CD4-positive, alpha-beta T cell (primary cell): ENCODE data around the gene TXNDC15. TPM values are rescaled to one million over a fixed set of nuclear protein-coding genes. Genes with fewer than 3 reads are reported as not detected.
A peak's percentile ranks its signal among the peaks of the same experiment; 100 is the strongest.
"Not testable (repeated sequence)": the region's sequence is repeated elsewhere in the genome, so short reads cannot be mapped to it uniquely, and the experiment has no call there.

Source experiments
- ATAC-seq: fragments of 200-7000 bp; cut with Tn5 transposase; one replicate; pipeline ENCODE4 v1.10.0; 2022; ENCODE audit warnings: mild to moderate bottlenecking; ENCODE audit not compliant: poor library complexity
- CTCF ChIA-PET: fragments of 350-600 bp; sonication (Branson Sonifier 250); formaldehyde crosslinking; loops from one replicate; lab custom pipeline; 2021; ENCODE audit warnings: antibody characterized with exemption, inconsistent platforms; lab: Charles Lee
- POLR2A ChIA-PET: fragments of 350-600 bp; sonication (Branson Sonifier 250); formaldehyde crosslinking; loops from one replicate; lab custom pipeline; 2021; ENCODE audit warnings: antibody characterized with exemption, inconsistent platforms; lab: Charles Lee
- DNase-seq, 14 experiments: peaks; one replicate each; pipeline ENCODE4 v3.0.0-alpha.2; 2013 to 2020; ENCODE audit warnings: mixed read lengths in 2 of 14
- H3K27ac ChIP-seq, 2 donors: one replicate each; pipeline versions ENCODE4 v1.5.1 to v1.7.0; 2013; ENCODE audit warnings: low read length in 2 of 2, low read depth in 1 of 2, mild to moderate bottlenecking in 1 of 2
- H3K27me3 ChIP-seq, 2 experiments: 1 replicate in 1 of 2; 2 replicates in 1 of 2; pipeline versions ENCODE4 v1.6.1 to v1.7.0; 2013; ENCODE audit warnings: low read length in 2 of 2, control low read depth in 1 of 2, mild to moderate bottlenecking in 1 of 2, moderate library complexity in 1 of 2; ENCODE audit not compliant: insufficient read depth in 2 of 2, control insufficient read depth in 1 of 2
- H3K36me3 ChIP-seq: one replicate; pipeline ENCODE4 v1.6.1; 2013; ENCODE audit warnings: low read length, control low read depth; ENCODE audit not compliant: insufficient read depth
- H3K4me1 ChIP-seq: one replicate; pipeline ENCODE4 v1.6.1; 2013; ENCODE audit warnings: low read length, control low read depth; ENCODE audit not compliant: insufficient read depth
- H3K4me3 ChIP-seq: one replicate; pipeline ENCODE4 v1.5.1; 2013; ENCODE audit warnings: mild to moderate bottlenecking, low read length, moderate library complexity
- H3K9me3 ChIP-seq, 2 experiments: 1 replicate in 1 of 2; 2 replicates in 1 of 2; pipeline versions ENCODE4 v1.6.1 to v1.7.0; 2013; ENCODE audit warnings: low read length in 2 of 2, mild to moderate bottlenecking in 2 of 2, control low read depth in 1 of 2, moderate library complexity in 1 of 2; ENCODE audit not compliant: control insufficient read depth in 1 of 2, insufficient read depth in 1 of 2
- H3K27ac Mint-ChIP-seq: one replicate; pipeline ENCODE4 v1.8.0; 2020; ENCODE audit warnings: mixed read lengths
- H3K27me3 Mint-ChIP-seq: one replicate; pipeline ENCODE4 v1.8.0; 2021; ENCODE audit warnings: mixed read lengths
- H3K36me3 Mint-ChIP-seq: one replicate; pipeline ENCODE4 v1.8.0; 2021; ENCODE audit warnings: low read depth, mixed read lengths
- H3K4me1 Mint-ChIP-seq: one replicate; pipeline ENCODE4 v1.8.0; 2021; ENCODE audit warnings: low read depth, mixed read lengths
- H3K4me3 Mint-ChIP-seq: one replicate; pipeline ENCODE4 v1.8.0; 2020; ENCODE audit warnings: mild to moderate bottlenecking, mixed read lengths
- H3K9me3 Mint-ChIP-seq: one replicate; pipeline ENCODE4 v1.8.0; 2020; ENCODE audit warnings: mixed read lengths
- intact Hi-C, 2 experiments: fragments of 100-400 bp; cut with DNase I in 1 of 2; cut with micrococcal nuclease in 1 of 2; formaldehyde crosslinking; loops; one replicate each; pipeline versions ENCODE4 v1.15.1 to v1.9.0; 2023 to 2025; cut with DNase I, micrococcal nuclease
- total RNA-seq, 174 experiments: library from RNA in 2 of 174; stranded (reverse) in 2 of 174; gene quantifications; one replicate each; pipeline ENCODE4 v1.2.3 and lab custom pipeline; 2021 to 2026
- TF ChIP-seq, protein P1 (sequence below): fragments of 200-600 bp; IDR thresholded peaks from one replicate; pipeline ENCODE4 v1.8.0; 2022; ENCODE audit warnings: antibody characterized with exemption, mild to moderate bottlenecking

The TXNDC15 gene
- total RNA-seq, 2 experiments from 2014 or later = 19.6 to 20.0 TPM

DNA sequence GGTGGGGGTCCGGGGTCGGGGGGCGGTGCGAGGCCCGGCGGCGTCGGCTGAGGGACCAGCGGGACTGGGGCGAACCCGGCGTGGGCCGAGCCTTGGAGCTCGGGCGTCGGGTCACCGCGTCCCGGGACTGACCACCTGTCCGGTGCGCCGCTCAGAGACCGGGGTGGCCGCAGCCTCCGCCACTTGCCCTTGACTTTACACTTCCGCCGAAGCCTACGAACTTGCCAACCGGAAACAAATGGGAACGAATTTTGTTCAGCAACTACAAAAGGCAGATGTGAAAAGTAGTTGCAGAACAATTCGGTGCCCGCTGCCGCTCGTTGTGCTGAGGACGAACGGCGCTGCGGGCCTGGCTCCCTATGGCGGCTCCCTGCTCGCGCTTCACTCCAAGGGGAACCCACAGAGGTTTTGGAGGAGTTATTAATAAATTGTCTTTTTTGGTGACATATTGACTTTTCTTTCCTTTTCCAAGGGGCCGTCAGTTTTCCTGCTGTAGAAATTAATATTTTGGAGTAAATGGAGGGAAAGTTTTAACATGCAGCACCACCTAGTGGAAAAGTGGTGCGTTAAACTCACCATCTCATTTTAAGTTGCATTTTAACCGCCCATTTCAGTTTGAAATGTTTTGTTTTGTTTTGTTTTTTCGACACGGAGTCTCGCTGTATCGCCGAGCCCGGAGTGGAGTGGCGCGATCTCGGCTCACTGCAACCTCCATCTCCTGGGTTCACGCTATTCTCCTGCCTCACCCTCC is 31.2 kb downstream of the TXNDC15 start:
- peaks cover 2% of the 10 kb centered on the region for H3K36me3 ChIP-seq
- Mint-ChIP-seq H3K4me1 (peaks cover 15% of the 10 kb centered on the region), H3K27me3 (no peaks in the 10 kb centered on the region), H3K36me3 (peaks cover 20% of the 10 kb centered on the region), H3K27ac (peak overlapping the region; percentile 95), H3K4me3 (peak overlapping the region; percentile 99), H3K9me3 (no peaks in the 10 kb centered on the region)
- ChIA-PET POLR2A (interaction anchor here (0.9 to 2.8 kb wide), 12 partner anchors 11 to 900 kb away, joined by 3 to 58 read pairs (median 14); partner anchors contain the start of genes C5orf24, CAMLG, DDX46 and JADE2), CTCF (interaction anchor here (0.8 to 3.0 kb wide), 17 partner anchors 10 to 169 kb away, joined by 3 to 25 read pairs (median 5); partner anchors contain the start of genes C5orf24, CAMLG, DDX46 and TXNDC15)
- ATAC-seq = peak; percentile 43
- H3K4me3 ChIP-seq = peak overlapping the region; percentile 87
- intact Hi-C loops = loop anchor here (1.0 to 10.0 kb wide), 9 partner anchors 31 to 941 kb away; partner anchors contain the start of genes C5orf15 (in 1 of the 2), CAMLG (in 1 of the 2), JADE2 (in 1 of the 2) and SEC24A (in 1 of the 2)
- H3K27me3 ChIP-seq = no peaks in the 10 kb centered on the region
- TF ChIP-seq, protein P1, sequence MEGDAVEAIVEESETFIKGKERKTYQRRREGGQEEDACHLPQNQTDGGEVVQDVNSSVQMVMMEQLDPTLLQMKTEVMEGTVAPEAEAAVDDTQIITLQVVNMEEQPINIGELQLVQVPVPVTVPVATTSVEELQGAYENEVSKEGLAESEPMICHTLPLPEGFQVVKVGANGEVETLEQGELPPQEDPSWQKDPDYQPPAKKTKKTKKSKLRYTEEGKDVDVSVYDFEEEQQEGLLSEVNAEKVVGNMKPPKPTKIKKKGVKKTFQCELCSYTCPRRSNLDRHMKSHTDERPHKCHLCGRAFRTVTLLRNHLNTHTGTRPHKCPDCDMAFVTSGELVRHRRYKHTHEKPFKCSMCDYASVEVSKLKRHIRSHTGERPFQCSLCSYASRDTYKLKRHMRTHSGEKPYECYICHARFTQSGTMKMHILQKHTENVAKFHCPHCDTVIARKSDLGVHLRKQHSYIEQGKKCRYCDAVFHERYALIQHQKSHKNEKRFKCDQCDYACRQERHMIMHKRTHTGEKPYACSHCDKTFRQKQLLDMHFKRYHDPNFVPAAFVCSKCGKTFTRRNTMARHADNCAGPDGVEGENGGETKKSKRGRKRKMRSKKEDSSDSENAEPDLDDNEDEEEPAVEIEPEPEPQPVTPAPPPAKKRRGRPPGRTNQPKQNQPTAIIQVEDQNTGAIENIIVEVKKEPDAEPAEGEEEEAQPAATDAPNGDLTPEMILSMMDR = peak; percentile 81
- peak; percentile 33 to 84 (median 57) for DNase-seq
- peak overlapping the region; percentile 83 to 85 for H3K27ac ChIP-seq
- no peaks in the 10 kb centered on the region for H3K9me3 ChIP-seq
- H3K4me1 ChIP-seq = peaks cover 22% of the 10 kb centered on the region

DNA sequence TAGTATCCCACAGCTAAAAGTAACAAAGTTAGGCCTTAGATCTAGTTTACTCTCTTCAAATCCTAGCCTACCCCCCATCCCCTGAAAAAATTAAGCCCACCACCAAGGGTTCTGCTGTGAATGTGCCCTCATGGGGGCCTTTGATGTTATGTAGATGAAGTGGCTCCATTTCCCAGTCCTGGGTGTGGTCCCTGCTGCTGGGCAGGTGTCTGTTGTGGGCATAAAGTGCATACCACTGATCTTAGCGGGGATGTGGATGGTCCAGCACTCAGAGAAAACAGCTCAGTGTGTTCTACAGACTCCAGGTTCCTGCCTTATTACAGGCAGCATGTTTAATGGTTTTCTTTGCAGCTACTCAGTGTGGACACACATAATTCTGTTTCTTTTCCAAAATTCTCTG is 32.6 kb downstream of the TXNDC15 start:
- ChIA-PET CTCF (interaction anchor here (0.7 to 3.0 kb wide), 2 partner anchors 148 to 168 kb away, joined by 4 to 25 read pairs; partner anchors contain the start of genes CAMLG and DDX46), POLR2A (interaction anchor here (0.6 to 2.6 kb wide), 4 partner anchors 33 to 730 kb away, joined by 3 to 14 read pairs (median 4); partner anchors contain the start of genes SKP1 and TXNDC15)
- intact Hi-C loops = loop anchor here in 1 of 2 experiments (5.0 to 10.0 kb wide), 4 partner anchors 260 to 942 kb away; partner anchors contain the start of genes C5orf15, JADE2, SEC24A and UBE2B
- Histone ChIP-seq H3K36me3 (peaks cover 12% of the 10 kb centered on the region), H3K4me1 (peaks cover 22% of the 10 kb centered on the region), H3K9me3 (no peaks in the 10 kb centered on the region), H3K4me3 (no peak overlapping the region), H3K27ac (peak overlapping the region in 1 of 2 donors; percentile 37), H3K27me3 (no peaks in the 10 kb centered on the region)
- peak in 1 of 14 experiments; percentile 5 for DNase-seq
- Mint-ChIP-seq H3K36me3 (peaks cover 17% of the 10 kb centered on the region), H3K27me3 (no peaks in the 10 kb centered on the region), H3K4me1 (peaks cover 15% of the 10 kb centered on the region), H3K27ac (peak overlapping the region; percentile 95), H3K4me3 (peak overlapping the region; percentile 79), H3K9me3 (no peaks in the 10 kb centered on the region)
- TF ChIP-seq, protein P1 = no peak
- no peak for ATAC-seq

DNA sequence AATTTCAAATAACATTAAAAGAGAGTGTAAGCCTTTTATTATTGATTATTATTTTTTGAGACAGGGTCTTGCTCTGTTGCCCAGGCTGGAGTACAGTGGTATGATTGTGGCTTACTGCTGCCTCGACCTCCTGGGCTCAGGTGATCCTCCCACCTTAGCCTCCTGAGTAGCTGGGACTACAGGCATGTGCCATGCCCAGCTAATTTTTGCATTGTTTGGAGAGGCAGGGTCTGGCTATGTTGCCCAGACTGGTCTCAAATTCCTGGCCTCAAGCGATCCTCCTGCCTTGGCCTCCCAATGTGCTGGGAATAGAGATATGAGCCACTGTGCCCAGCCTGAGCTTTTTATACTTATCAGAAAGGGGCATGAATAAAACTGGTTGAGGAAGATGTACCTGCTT is 36.6 kb downstream of the TXNDC15 start:
- H3K4me1 Mint-ChIP-seq, POLR2A ChIA-PET, H3K27ac Mint-ChIP-seq, H3K27me3 Mint-ChIP-seq, H3K4me3 ChIP-seq, H3K27me3 ChIP-seq, H3K4me3 Mint-ChIP-seq, ATAC-seq, H3K9me3 Mint-ChIP-seq, DNase-seq, H3K9me3 ChIP-seq, intact Hi-C loops, CTCF ChIA-PET, H3K27ac ChIP-seq: not testable (repeated sequence)
- Histone ChIP-seq H3K4me1 (peaks cover 12% of the 10 kb centered on the region), H3K36me3 (peaks cover 30% of the 10 kb centered on the region)
- H3K36me3 Mint-ChIP-seq = peaks cover 15% of the 10 kb centered on the region
